Measurements from ENCODE around the gene CNKSR3. TPM values are rescaled to one million over a fixed set of nuclear protein-coding genes. Genes with fewer than 3 reads are reported as not detected.

CNKSR3 gene
- total RNA-seq, 1 donor from 2014 or later: 8.8 TPM

DNA sequence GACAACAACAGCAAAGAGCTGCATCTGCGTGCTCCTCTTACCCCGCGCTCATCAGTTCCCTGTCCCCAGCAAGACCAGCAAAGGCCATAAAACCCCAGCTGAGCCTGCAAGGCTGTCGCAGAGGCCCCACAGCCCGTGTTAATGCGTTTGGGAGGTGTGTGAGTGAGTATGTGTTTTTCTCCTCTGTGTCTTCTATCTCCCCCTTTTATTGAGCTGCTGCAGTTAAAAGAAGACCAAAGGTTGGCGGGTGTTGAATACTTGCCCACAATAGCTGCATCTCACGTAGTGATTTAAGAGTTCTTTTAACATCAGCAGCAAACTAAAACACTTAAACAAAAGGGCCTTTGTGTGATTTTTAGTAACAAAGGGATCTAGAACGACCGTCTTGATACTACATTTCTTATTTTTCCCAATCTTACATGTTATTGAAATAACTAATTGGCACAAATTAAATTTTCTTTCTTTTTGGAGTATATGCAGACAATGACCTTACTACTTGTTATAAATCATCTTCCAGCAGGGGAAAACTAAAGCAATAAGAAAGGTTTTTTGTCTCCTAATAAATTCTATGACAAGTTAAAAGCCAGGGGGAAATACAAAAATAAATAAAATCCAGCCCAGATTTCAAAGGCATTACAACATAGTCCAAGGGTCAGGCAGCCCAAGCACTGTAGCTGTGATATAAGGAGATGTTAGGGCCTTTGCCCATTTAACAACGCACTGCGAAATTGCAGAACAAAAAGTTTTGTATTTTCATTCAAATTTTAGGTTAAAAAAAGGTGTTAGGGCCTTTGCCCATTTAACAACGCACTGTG lies 27.2 kb upstream of the CNKSR3 start:
- Histone ChIP-seq H2AFZ (replicated peaks) (peak overlapping the region; percentile 87), H3K27ac (no peak overlapping the region), H3K4me2 (peak overlapping the region; percentile 45), H3K4me1 (peaks cover 47% of the 10 kb centered on the region), H3K79me2 (ENCODE audit: low read depth) (no peaks in the 10 kb centered on the region), H4K20me1 (ENCODE audit: low read depth) (no peaks in the 10 kb centered on the region), H3K9me3 (ENCODE audit: low read depth) (no peaks in the 10 kb centered on the region), H3F3A (ENCODE audit: low read depth) (peaks cover 30% of the 10 kb centered on the region), H3K9ac (no peak overlapping the region), H3K27me3 (no peaks in the 10 kb centered on the region), H3K4me3 (no peak overlapping the region), H3K36me3 (no peaks in the 10 kb centered on the region)
- DNase-seq (ENCODE audit: low spot score): peak; percentile 34
- Mint-ChIP-seq H3K9me3 (no peaks in the 10 kb centered on the region), H3K27me3 (ENCODE audit: insufficient read depth, low read depth) (peaks cover 8% of the 10 kb centered on the region), H3K36me3 (no peaks in the 10 kb centered on the region), H3K4me3 (peak overlapping the region; percentile 31), H3K27ac (peak overlapping the region; percentile 39), H3K4me1 (peaks cover 28% of the 10 kb centered on the region)
- TF ChIP-seq, protein P1, sequence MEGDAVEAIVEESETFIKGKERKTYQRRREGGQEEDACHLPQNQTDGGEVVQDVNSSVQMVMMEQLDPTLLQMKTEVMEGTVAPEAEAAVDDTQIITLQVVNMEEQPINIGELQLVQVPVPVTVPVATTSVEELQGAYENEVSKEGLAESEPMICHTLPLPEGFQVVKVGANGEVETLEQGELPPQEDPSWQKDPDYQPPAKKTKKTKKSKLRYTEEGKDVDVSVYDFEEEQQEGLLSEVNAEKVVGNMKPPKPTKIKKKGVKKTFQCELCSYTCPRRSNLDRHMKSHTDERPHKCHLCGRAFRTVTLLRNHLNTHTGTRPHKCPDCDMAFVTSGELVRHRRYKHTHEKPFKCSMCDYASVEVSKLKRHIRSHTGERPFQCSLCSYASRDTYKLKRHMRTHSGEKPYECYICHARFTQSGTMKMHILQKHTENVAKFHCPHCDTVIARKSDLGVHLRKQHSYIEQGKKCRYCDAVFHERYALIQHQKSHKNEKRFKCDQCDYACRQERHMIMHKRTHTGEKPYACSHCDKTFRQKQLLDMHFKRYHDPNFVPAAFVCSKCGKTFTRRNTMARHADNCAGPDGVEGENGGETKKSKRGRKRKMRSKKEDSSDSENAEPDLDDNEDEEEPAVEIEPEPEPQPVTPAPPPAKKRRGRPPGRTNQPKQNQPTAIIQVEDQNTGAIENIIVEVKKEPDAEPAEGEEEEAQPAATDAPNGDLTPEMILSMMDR (IDR thresholded peaks at IDR 0.05): no peak
- TF ChIP-seq EZH2phosphoT487 (IDR thresholded peaks at IDR 0.05): no peak
- TF ChIP-seq EZH2 (IDR thresholded peaks at IDR 0.05): no peak

DNA sequence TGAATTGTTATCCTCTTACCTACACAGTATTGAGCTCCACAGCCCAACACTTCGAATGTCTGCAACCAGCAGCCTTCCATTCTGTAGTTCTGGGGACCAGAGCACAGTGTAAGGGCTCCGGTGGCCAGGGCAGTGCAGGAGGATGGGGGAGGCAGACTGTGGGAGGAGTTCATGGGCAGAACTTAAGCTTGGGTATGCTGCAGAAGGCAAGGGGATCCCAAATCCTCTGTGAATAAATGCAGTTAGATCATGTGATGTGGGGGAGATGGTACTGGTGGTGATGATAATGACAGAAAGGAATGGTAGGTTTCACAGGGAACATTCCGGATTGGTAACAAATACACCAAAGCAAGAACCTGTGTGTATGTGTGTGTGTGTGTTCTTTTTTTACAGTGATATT lies 26.5 kb upstream of the CNKSR3 start:
- no peaks in the 10 kb centered on the region for H3K9me3 ChIP-seq (ENCODE audit: low read depth)
- peaks cover 40% of the 10 kb centered on the region for H3K4me1 ChIP-seq
- H3K4me2 ChIP-seq: peak overlapping the region; percentile 45
- TF ChIP-seq, protein P1 (IDR thresholded peaks at IDR 0.05): no peak
- TF ChIP-seq EZH2 (IDR thresholded peaks at IDR 0.05) (no peak), EZH2phosphoT487 (IDR thresholded peaks at IDR 0.05) (no peak)
- no peak for DNase-seq (ENCODE audit: low spot score)
- no peak overlapping the region for H3K4me3 ChIP-seq
- no peaks in the 10 kb centered on the region for H3K27me3 ChIP-seq
- no peaks in the 10 kb centered on the region for H3K79me2 ChIP-seq (ENCODE audit: low read depth)
- H3K4me1 Mint-ChIP-seq: peaks cover 24% of the 10 kb centered on the region
- H2AFZ ChIP-seq (replicated peaks): no peak overlapping the region
- H3K27ac ChIP-seq: no peak overlapping the region
- no peaks in the 10 kb centered on the region for H3K36me3 ChIP-seq
- peaks cover 8% of the 10 kb centered on the region for H3K27me3 Mint-ChIP-seq (ENCODE audit: insufficient read depth, low read depth)
- no peak overlapping the region for H3K9ac ChIP-seq
- H3K27ac Mint-ChIP-seq: no peak overlapping the region
- H3F3A ChIP-seq (ENCODE audit: low read depth): peaks cover 23% of the 10 kb centered on the region
- H3K9me3 Mint-ChIP-seq: no peaks in the 10 kb centered on the region
- no peaks in the 10 kb centered on the region for H3K36me3 Mint-ChIP-seq
- no peak overlapping the region for H3K4me3 Mint-ChIP-seq
- H4K20me1 ChIP-seq (ENCODE audit: low read depth): no peaks in the 10 kb centered on the region

DNA sequence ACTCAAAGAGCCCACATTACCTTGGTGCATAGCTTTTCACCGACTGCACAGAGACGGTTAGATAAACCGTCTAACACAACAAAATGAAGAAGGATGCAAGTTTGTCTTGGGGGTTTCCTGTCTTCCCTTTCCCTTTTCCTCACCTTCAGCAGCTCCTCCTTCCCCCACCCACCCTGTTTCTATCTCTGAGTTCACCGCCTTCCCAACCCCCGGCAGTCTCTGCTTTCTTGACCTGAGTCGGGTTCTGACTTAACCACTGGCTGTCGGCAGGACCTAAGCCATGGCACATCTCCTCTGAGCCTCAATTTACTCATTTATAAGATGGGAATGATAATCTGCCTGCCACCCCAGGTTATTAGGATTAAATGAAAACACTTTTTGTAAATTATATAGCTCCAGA lies 25.8 kb upstream of the CNKSR3 start:
- Histone ChIP-seq H3K27ac (no peak overlapping the region), H3K4me3 (no peak overlapping the region), H3K79me2 (ENCODE audit: low read depth) (no peaks in the 10 kb centered on the region), H3K4me1 (peaks cover 38% of the 10 kb centered on the region), H3F3A (ENCODE audit: low read depth) (peaks cover 15% of the 10 kb centered on the region), H2AFZ (replicated peaks) (no peak overlapping the region), H4K20me1 (ENCODE audit: low read depth) (no peaks in the 10 kb centered on the region), H3K9me3 (ENCODE audit: low read depth) (no peaks in the 10 kb centered on the region), H3K27me3 (no peaks in the 10 kb centered on the region), H3K36me3 (no peaks in the 10 kb centered on the region), H3K9ac (no peak overlapping the region), H3K4me2 (peak overlapping the region; percentile 45)
- H3K4me1 Mint-ChIP-seq: peaks cover 22% of the 10 kb centered on the region
- no peaks in the 10 kb centered on the region for H3K36me3 Mint-ChIP-seq
- no peak for DNase-seq (ENCODE audit: low spot score)
- no peak overlapping the region for H3K4me3 Mint-ChIP-seq
- H3K9me3 Mint-ChIP-seq: no peaks in the 10 kb centered on the region
- TF ChIP-seq EZH2 (IDR thresholded peaks at IDR 0.05) (no peak), EZH2phosphoT487 (IDR thresholded peaks at IDR 0.05) (no peak)
- TF ChIP-seq, protein P1 (IDR thresholded peaks at IDR 0.05): no peak
- H3K27me3 Mint-ChIP-seq (ENCODE audit: insufficient read depth, low read depth): peaks cover 8% of the 10 kb centered on the region
- H3K27ac Mint-ChIP-seq: no peak overlapping the region
